GM20000 (cell line): Measurements from ENCODE around the gene TP53BP1.

Experiments used
- DNase-seq: peaks from one replicate; pipeline ENCODE4 v3.0.0; 2012; ENCODE audit warnings: low spot score
- TF ChIP-seq, protein P1 (sequence below): IDR thresholded peaks from 2 replicates; pipeline ENCODE4 v1.5.1; 2012; ENCODE audit warnings: mild to moderate bottlenecking, control low read depth; ENCODE audit errors: extremely low read depth, missing control alignments

The TP53BP1 gene

GRCh38 chr15:43517354-43518196 is 24.6 kb upstream of the TP53BP1 start, which contains the start of gene MAP1A:
TSS of gene MAP1A (plus strand) at chr15:43517608. CDS start at chr15:43521474, 3,866 bp downstream.
- TF ChIP-seq, protein P1, sequence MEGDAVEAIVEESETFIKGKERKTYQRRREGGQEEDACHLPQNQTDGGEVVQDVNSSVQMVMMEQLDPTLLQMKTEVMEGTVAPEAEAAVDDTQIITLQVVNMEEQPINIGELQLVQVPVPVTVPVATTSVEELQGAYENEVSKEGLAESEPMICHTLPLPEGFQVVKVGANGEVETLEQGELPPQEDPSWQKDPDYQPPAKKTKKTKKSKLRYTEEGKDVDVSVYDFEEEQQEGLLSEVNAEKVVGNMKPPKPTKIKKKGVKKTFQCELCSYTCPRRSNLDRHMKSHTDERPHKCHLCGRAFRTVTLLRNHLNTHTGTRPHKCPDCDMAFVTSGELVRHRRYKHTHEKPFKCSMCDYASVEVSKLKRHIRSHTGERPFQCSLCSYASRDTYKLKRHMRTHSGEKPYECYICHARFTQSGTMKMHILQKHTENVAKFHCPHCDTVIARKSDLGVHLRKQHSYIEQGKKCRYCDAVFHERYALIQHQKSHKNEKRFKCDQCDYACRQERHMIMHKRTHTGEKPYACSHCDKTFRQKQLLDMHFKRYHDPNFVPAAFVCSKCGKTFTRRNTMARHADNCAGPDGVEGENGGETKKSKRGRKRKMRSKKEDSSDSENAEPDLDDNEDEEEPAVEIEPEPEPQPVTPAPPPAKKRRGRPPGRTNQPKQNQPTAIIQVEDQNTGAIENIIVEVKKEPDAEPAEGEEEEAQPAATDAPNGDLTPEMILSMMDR, result no peak
- no peak for DNase-seq

DNA sequence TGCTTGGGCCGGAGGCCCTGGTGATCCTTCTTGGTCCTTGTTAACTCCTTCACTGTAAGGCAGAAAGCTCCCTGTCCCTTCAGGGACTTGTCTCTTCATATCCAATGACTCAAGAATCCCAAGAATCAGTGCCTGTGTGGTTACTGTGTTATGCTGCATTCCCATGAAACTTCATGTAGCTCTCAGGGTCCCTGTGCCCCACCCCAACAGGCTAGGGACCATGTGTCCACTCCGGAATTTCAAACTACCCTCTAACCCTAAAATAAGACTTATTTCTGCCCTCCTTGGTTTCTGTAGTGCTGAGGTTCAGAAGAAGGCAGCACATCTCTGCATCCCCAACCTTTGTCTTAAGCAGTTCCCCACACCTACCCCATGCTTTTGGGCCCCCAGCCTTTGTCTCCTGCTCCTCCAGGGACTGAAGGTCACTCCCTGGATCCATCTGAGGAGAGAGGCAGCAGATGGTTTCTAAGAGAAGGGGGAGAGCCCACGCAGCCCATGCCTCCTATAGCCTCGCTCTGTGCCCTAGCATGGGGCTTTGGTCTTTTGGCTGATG is 23.9 kb upstream of the TP53BP1 start:
- TF ChIP-seq, protein P1, result no peak
- DNase-seq, result no peak

DNA sequence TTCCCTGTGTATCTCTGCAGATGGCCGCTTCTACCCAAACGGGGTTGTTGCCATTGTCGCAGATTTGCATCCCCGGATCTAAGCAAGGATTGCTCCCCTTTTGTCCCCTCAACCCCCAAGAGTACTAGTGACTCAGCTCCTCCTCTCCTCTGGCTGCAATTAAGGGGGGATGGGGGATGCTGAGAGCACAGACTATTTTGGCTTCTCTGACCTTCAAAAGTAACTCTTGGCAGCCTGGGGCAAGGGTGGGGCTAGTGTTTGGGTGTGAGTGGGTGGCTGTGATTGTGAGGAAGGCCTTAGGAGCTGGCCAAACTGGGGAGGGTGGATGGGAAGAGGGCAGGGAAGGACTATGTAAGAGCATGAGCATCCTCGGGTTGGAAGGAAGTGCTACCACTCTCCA is 23.2 kb upstream of the TP53BP1 start:
- DNase-seq, result no peak
- TF ChIP-seq, protein P1, result no peak

- no peak for DNase-seq
- TF ChIP-seq, protein P1, result no peak
Measured at GRCh38 chr15:43515741-43516140, 22.8 kb upstream of the TP53BP1 start.

DNA sequence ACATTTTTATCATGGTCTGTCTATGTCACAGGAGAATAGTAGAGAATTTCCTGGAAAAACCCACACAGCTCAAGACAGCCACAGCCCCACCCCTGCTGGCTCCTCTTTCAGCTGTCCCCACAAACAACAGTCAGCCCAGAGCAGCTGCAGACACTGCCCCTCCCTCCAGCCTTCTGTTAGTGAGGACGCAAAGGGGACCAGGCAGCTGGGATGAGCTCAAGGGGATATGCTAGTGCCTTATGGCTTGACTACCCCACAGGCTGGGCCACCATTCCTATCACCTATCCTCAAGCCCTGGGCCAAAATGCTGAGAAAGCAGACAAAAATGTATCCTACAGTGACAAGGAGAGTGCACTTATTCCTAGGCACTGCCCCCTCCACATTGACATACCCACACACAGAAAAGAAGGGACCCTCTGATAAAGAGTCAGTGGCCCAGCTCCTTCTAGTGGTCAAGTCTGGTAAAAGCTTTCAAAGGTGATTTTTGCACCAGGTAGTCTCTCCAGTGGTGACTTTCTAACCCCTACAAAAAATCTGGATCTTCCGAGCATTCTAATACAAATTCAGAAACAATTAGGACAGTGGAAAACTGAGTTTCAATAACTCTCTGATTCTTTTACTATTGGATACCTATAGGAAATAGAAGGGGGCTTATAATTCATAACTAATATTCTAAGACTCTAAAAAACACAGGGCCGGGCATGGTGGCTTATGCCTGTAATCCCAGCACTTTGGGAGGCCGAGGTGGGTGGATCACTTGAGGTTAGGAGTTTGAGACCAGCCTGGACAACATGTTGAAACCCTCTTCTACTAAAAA is 21.5 kb upstream of the TP53BP1 start:
- TF ChIP-seq, protein P1, result peak; percentile 49
- DNase-seq, result no peak

- no peak for DNase-seq
- TF ChIP-seq, protein P1, result no peak
Measured at GRCh38 chr15:43513550-43513949, 20.6 kb upstream of the TP53BP1 start.
